GM23248 (cell line): ENCODE measurements around the gene ERGIC1.

ENCODE experiments used
- EZH2 ChIP-seq: fragments of 200-600 bp; sonication (generic); IDR thresholded peaks from 2 replicates; pipeline ENCODE4 v1.6.1; 2018; ENCODE audit warnings: antibody characterized with exemption, mild to moderate bottlenecking; ENCODE audit not compliant: insufficient read depth, poor library complexity, severe bottlenecking
- EZH2phosphoT487 ChIP-seq: fragments of 200-600 bp; sonication (generic); IDR thresholded peaks from 2 replicates; pipeline ENCODE4 v1.6.1; 2018; ENCODE audit warnings: antibody characterized with exemption, moderate library complexity, mild to moderate bottlenecking, low read depth; ENCODE audit not compliant: insufficient read depth

DNA sequence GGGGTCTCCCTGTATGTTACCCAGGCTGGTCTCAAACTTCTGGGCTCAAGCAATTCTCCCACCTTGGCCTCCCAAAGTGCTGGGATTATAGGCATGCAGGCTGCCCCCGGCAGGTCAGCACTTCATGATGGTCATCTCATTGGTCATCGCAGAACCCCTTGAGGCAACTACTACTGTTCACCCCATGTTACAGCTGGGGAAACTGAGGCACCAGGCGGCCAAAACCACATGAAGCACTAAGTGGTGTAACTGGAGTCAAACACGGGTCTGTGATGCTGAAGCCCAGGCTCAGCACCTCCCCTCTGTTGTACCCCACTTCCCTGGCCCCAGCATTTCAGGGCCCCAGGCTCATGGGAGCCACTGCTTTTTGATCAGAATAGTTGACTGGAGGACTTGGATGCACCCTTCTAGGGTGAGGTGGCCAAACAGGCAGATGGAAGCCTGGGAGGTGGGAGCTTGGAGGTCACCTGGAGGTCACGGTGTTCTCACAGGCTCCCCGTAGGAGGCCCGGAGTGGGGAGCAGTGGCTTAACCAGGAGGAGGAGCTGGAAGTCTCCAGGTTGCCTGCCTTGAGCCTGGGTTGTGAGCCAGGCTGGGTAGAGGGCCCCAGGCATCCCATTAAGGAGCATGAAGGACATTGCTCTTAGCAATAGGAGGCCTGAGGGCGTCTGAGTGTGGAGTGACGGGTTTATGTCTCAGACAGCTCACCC lies 67.9 kb downstream of the ERGIC1 start:
- TF ChIP-seq EZH2 (no peak), EZH2phosphoT487 (no peak)
